Keratinocyte (primary cell): ENCODE data around the gene KDF1. TPM values are rescaled to one million over a fixed set of nuclear protein-coding genes. Genes with fewer than 3 reads are reported as not detected.

Experiments used
- DNase-seq: peaks from one replicate; pipeline ENCODE4 v3.0.0-alpha.2; 2011; ENCODE audit warnings: low read depth, missing footprints, low spot score
- FAIRE-seq: peaks from 2 replicates; lab custom pipeline; 2011; peaks lifted over from hg19 to GRCh38; lab: Jason Lieb, UNC
- H2AFZ ChIP-seq: 2 replicates; pipeline ENCODE4 v1.6.0; 2012; ENCODE audit warnings: low read length, control low read depth, inconsistent platforms; ENCODE audit not compliant: control insufficient read depth
- H3K27ac ChIP-seq: 2 replicates; pipeline ENCODE4 v1.5.1; 2011; ENCODE audit warnings: low read length; ENCODE audit not compliant: control insufficient read depth, insufficient read depth
- H3K27me3 ChIP-seq: 3 replicates; pipeline ENCODE4 v1.6.0; 2011; ENCODE audit warnings: low read length; ENCODE audit not compliant: control insufficient read depth, insufficient read depth; ENCODE audit errors: extremely low read depth
- H3K36me3 ChIP-seq, 2 experiments: 2 replicates in 1 of 2; 3 replicates in 1 of 2; pipeline ENCODE4 v1.5.1; 2011; ENCODE audit warnings: low read length in 2 of 2, mild to moderate bottlenecking in 1 of 2; ENCODE audit not compliant: control insufficient read depth in 2 of 2, insufficient read depth in 2 of 2; ENCODE audit errors: extremely low read depth in 1 of 2
- H3K4me1 ChIP-seq: 3 replicates; pipeline ENCODE4 v1.5.1; 2011; ENCODE audit warnings: low read length; ENCODE audit not compliant: control insufficient read depth, insufficient read depth; ENCODE audit errors: extremely low read depth
- H3K4me2 ChIP-seq: 3 replicates; pipeline ENCODE4 v1.6.0; 2011; ENCODE audit warnings: low read depth, low read length; ENCODE audit not compliant: control insufficient read depth, insufficient read depth; ENCODE audit errors: extremely low read depth
- H3K4me3 ChIP-seq, 3 experiments: fragments of 200-600 bp in 1 of 3; sonication (generic) in 1 of 3; 2 replicates in 2 of 3; 3 replicates in 1 of 3; pipeline ENCODE4 v1.5.1; 2011 to 2016; ENCODE audit warnings: low read length in 3 of 3, mild to moderate bottlenecking in 3 of 3, control low read depth in 2 of 3, inconsistent platforms in 1 of 3, low read depth in 1 of 3, mixed read lengths in 1 of 3, mixed run types in 1 of 3, moderate library complexity in 1 of 3; ENCODE audit not compliant: control insufficient read depth in 2 of 3, insufficient read depth in 2 of 3; ENCODE audit errors: extremely low read depth in 1 of 3
- H3K79me2 ChIP-seq: 2 replicates; pipeline ENCODE4 v1.6.0; 2012; ENCODE audit warnings: low read length; ENCODE audit not compliant: control insufficient read depth, insufficient read depth
- H3K9ac ChIP-seq: 3 replicates; pipeline ENCODE4 v1.6.0; 2011; ENCODE audit warnings: low read length; ENCODE audit not compliant: control insufficient read depth, insufficient read depth; ENCODE audit errors: extremely low read depth
- H3K9me1 ChIP-seq: 3 replicates; pipeline ENCODE4 v1.6.0; 2011; ENCODE audit warnings: low read length; ENCODE audit not compliant: control insufficient read depth, insufficient read depth; ENCODE audit errors: extremely low read depth
- H3K9me3 ChIP-seq: 2 replicates; pipeline ENCODE4 v1.5.1; 2012; ENCODE audit warnings: low read depth, low read length; ENCODE audit not compliant: control insufficient read depth
- H4K20me1 ChIP-seq: 3 replicates; pipeline ENCODE4 v1.6.0; 2011; ENCODE audit warnings: low read length; ENCODE audit not compliant: control insufficient read depth, insufficient read depth; ENCODE audit errors: extremely low read depth
- EZH2 ChIP-seq: IDR thresholded peaks from one replicate; pipeline ENCODE4 v1.6.1; 2012; ENCODE audit warnings: inconsistent platforms, mild to moderate bottlenecking, low read length, moderate library complexity
- dilution Hi-C: fragments of 300-500 bp; cut with MboI; formaldehyde crosslinking; loops from one replicate; pipeline ENCODE4 v1.7.0; 2020; ENCODE audit warnings: low sequenced_read_pairs; ENCODE audit not compliant: extremely low pct_ligation_motif_present
- polyA plus RNA-seq, 5 experiments: library from polyadenylated mRNA; depleted of rRNA in 3 of 5; stranded (reverse) in 3 of 5; stranded (forward) in 1 of 5; unstranded in 1 of 5; fragments of >200 nt; gene quantifications; 1 replicate in 1 of 5; 2 replicates in 3 of 5; 3 replicates in 1 of 5; pipeline versions ENCODE4 v1.2.1 to v1.2.3, GENCODE V29; 2011 to 2012; ENCODE audit warnings: missing spikeins in 2 of 5, low read depth in 1 of 5, low replicate concordance in 1 of 5
- TF ChIP-seq, protein P1 (sequence below), 3 experiments: IDR thresholded peaks in 1 of 3; conservative IDR thresholded peaks in 1 of 3; optimal IDR thresholded peaks in 1 of 3; 2 replicates in 2 of 3; 3 replicates in 1 of 3; pipeline versions ENCODE3 to v1.5.1; 2011; ENCODE audit warnings: low read length in 3 of 3, mild to moderate bottlenecking in 3 of 3, moderate library complexity in 2 of 3, control low read depth in 1 of 3, inconsistent platforms in 1 of 3; ENCODE audit not compliant: insufficient read depth in 2 of 3; ENCODE audit errors: extremely low read depth in 1 of 3

KDF1 gene
- polyA plus RNA-seq, 1 donor (not counting 4 experiments of a cell fraction or from before 2014, with no cell fraction given), result 13.8 TPM

DNA sequence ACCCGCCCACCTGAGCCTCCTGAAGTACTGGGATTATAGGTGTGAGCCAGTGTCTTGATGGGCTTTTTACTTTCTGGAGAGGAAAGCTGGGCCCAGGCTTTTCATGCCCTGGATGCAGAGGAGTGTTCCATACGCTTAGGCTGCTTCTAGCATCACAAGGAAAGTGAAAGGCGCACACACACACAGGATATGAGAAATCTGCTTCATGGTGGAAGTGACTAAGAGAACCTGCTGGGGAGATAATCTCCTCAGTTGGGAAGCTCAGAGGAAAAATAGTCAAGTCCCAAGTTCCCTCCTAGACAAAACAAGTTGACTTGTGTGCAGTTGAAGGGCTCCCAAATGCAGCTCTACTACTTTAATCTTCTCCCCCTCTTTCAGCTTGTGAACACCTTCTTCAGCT lies 36.6 kb downstream of the KDF1 start:
- H3K9me3 ChIP-seq, result no peaks in the 10 kb centered on the region

DNA sequence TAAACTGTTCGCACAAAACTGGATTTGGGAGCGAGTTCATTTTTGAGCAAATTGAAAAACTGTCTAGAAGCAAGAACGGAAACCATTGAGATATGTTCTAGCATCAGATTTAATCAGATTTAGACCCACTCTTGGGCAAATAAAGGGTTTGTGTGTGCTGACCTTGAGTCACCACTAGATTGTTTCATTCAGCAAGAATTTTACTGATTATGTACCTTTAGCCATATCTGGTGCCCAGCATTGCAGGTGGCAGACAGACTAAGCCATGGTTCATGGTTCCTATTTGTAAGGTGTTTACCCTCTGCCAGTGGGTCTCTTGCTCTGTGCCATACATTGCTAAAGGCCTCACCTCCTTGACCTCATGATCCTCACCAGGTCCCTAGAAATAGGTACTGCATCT lies 37.4 kb downstream of the KDF1 start:
- H4K20me1 ChIP-seq, result peaks cover 4% of the 10 kb centered on the region
- H3K9me1 ChIP-seq, result no peaks in the 10 kb centered on the region
- peaks cover 45% of the 10 kb centered on the region for H3K79me2 ChIP-seq
- no peaks in the 10 kb centered on the region for H3K9me3 ChIP-seq
- DNase-seq, result no peak
- peak overlapping the region; percentile 86 to 96 (median 89) for H3K4me3 ChIP-seq
- H3K36me3 ChIP-seq, result peaks cover 16 to 19% of the 10 kb centered on the region in 2 experiments
- H3K4me1 ChIP-seq, result peaks cover 15% of the 10 kb centered on the region
- peak overlapping the region; percentile 90 for H3K27ac ChIP-seq
- FAIRE-seq, result no peak
- no peaks in the 10 kb centered on the region for H3K27me3 ChIP-seq
- H3K9ac ChIP-seq, result peak overlapping the region; percentile 90
- TF ChIP-seq EZH2, result no peak
- TF ChIP-seq, protein P1, sequence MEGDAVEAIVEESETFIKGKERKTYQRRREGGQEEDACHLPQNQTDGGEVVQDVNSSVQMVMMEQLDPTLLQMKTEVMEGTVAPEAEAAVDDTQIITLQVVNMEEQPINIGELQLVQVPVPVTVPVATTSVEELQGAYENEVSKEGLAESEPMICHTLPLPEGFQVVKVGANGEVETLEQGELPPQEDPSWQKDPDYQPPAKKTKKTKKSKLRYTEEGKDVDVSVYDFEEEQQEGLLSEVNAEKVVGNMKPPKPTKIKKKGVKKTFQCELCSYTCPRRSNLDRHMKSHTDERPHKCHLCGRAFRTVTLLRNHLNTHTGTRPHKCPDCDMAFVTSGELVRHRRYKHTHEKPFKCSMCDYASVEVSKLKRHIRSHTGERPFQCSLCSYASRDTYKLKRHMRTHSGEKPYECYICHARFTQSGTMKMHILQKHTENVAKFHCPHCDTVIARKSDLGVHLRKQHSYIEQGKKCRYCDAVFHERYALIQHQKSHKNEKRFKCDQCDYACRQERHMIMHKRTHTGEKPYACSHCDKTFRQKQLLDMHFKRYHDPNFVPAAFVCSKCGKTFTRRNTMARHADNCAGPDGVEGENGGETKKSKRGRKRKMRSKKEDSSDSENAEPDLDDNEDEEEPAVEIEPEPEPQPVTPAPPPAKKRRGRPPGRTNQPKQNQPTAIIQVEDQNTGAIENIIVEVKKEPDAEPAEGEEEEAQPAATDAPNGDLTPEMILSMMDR (optimal IDR thresholded peaks at IDR 0.05 in 1 of 3, IDR thresholded peaks at IDR 0.05 in 1 of 3, conservative IDR thresholded peaks at IDR 0.05 in 1 of 3; ENCODE audit: extremely low read depth in 1 of 3, insufficient read depth in 2 of 3, low read length in 3 of 3), result no peak
- H3K4me2 ChIP-seq, result peak overlapping the region; percentile 79
- no peak overlapping the region for H2AFZ ChIP-seq
- dilution Hi-C loops, result no loop called here

More for the DNA sequence above, 36.6 kb downstream of the KDF1 start:
- H3K27ac ChIP-seq, result no peak overlapping the region
- H3K79me2 ChIP-seq, result peaks cover 52% of the 10 kb centered on the region
- H3K9me1 ChIP-seq, result no peaks in the 10 kb centered on the region
- no peaks in the 10 kb centered on the region for H3K27me3 ChIP-seq
- FAIRE-seq (no peak), DNase-seq (no peak)
- H3K9ac ChIP-seq, result no peak overlapping the region
- peaks cover 15% of the 10 kb centered on the region for H3K4me1 ChIP-seq
- peaks cover 4% of the 10 kb centered on the region for H4K20me1 ChIP-seq
- peak overlapping the region; percentile 79 for H3K4me2 ChIP-seq
- no peak overlapping the region for H3K4me3 ChIP-seq
- no peak overlapping the region for H2AFZ ChIP-seq
- H3K36me3 ChIP-seq, result peaks cover 16 to 19% of the 10 kb centered on the region in 2 experiments
- dilution Hi-C loops, result no loop called here
- TF ChIP-seq, protein P1 (optimal IDR thresholded peaks at IDR 0.05 in 1 of 3, IDR thresholded peaks at IDR 0.05 in 1 of 3, conservative IDR thresholded peaks at IDR 0.05 in 1 of 3; ENCODE audit: extremely low read depth in 1 of 3, insufficient read depth in 2 of 3, low read length in 3 of 3), result no peak
- TF ChIP-seq EZH2, result no peak
